NCI-H1930 (cell line): ENCODE data around the gene ATAT1.

ENCODE experiments used
- DNase-seq, 2 experiments: peaks; one replicate each; lab custom pipeline; 2025; lab: John Stamatoyannopoulos, UW

The ATAT1 gene

DNA sequence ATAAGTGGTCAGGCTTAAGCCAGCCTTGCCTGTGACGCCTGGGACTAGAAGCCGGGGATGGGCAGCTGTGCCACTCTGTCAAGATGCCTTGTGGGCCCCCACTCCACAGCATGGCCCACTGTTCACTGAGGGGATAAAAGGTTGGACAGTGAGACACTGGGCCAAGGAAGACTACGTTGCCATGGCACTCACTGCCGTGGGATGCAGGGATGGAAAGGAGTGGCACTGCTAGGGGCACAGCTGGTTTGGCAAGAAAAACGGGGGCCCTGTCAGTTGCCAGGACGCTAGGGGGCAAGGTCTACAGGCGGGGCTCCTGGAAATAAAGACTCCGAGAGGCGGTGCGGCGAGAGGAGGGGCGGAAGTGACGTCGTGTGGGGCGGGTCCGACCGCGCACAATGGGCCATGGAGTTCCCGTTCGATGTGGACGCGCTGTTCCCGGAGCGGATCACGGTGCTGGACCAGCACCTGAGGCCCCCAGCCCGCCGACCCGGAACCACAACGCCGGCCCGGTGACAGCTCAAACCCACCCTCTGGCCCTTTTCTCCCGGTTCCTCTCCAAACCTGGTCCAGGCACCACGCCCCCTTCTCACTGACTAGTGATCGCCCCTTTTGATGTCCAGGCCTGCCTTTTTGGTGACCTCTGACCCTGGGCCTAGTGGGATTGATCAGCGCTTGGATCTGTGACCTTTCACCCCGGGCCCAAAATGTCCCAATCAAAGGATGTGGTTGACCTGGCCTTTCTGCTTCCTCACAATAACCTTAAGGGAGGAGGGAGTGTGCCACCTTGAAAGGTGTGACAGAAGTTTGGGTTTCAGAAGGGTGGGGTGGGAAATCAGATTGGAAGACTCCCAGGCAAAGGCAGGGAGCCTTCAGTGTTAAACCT lies at the start of gene ATAT1:
Gene ATAT1, plus strand, starts transcription at position 391 of the 883 bp plus-strand sequence.
- DNase-seq, result peak; percentile 58 to 73

DNA sequence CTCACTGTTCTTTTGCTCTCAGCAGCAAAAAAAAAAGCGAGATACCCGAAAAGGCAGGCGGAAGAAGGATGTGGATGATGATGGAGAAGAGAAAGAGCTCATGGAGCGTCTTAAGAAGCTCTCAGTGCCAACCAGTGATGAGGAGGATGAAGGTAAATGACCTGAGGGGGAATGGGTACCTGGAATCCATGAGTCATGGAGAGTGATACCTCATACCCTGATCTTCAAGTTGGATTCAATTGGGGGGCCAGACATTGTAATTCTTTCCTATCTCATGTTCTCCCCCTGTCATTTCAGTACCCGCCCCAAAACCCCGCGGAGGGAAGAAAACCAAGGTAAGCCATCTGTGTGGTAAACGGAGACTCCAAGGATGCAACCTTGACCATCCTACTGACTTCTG lies 48.6 kb upstream of the ATAT1 start:
- DNase-seq, result no peak

DNA sequence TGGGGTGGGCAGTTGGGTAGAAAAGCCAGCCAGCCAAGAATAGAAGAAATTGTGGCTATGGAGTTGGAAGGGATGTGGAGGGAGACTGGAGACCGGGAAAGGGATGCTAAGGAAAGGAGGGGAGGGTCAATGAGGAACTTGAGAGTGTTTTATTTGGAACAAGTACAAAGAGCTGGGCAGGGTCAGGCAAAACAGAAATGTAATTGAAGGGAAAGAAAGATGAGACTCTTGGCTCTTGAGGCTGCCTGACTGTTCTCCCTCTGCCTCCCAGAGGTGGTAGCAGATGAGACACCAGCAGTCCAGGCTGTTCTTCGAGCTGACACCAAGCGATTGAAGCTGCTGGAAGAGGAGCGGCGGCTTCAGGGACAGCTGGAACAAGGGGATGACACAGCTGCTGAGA lies 42.8 kb upstream of the ATAT1 start:
- DNase-seq, result no peak

DNA sequence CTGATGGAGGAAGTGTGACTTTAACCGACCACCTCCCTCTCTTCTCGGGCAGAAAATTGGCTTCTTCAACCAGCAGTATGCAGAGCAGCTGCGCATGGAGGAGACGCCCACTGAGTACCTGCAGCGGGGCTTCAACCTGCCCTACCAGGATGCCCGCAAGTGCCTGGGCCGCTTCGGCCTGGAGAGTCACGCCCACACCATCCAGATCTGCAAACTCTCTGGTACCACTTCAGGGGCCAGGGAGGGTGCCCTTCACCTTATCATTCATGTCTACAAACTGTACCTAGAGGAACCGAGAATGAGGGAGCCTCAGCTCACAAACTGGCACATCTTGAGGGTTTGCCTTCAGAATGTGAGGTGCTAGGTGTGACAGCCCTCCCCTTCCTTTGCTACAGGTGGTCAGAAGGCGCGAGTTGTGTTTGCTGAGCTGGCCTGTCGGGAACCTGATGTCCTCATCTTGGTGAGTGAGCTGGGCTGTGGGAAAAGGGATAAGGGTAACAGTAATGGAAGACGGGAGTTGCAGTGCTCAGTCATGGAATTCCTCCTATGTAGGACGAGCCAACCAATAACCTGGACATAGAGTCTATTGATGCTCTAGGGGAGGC lies 36.8 kb upstream of the ATAT1 start:
- DNase-seq, result no peak

DNA sequence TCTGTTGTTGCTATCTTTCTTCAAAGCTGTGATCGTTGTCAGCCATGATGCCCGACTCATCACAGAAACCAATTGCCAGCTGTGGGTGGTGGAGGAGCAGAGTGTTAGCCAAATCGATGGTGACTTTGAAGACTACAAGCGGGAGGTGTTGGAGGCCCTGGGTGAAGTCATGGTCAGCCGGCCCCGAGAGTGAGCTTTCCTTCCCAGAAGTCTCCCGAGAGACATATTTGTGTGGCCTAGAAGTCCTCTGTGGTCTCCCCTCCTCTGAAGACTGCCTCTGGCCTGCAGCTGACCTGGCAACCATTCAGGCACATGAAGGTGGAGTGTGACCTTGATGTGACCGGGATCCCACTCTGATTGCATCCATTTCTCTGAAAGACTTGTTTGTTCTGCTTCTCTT lies 36.2 kb upstream of the ATAT1 start:
- no peak for DNase-seq

DNA sequence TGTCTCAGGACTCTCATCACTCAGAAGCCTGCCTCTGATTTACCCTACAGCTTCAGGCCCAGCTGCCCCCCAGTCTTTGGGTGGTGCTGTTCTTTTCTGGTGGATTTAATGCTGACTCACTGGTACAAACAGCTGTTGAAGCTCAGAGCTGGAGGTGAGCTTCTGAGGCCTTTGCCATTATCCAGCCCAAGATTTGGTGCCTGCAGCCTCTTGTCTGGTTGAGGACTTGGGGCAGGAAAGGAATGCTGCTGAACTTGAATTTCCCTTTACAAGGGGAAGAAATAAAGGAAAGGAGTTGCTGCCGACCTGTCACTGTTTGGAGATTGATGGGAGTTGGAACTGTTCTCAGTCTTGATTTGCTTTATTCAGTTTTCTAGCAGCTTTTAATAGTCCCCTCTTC lies 35.7 kb upstream of the ATAT1 start:
- DNase-seq, result no peak

DNA sequence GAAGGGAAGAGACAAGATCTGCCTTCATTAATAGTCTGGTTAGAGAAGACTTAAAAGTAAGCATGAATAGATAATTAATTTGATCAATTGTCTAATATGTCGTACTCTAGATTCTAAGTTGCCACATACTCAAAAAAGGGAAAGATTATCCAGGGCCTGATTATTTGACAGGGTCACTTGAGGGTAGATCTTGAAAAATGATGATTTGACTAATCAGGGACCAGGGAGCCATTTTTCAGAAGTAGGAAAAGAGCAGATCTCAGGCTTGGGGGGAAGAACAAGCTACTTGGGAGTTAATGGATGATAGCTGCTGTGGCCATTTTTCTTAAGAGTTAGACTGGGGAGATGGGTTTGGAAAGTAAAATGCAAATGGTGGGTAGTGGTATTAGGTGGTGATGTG lies 34.4 kb upstream of the ATAT1 start:
- no peak for DNase-seq

DNA sequence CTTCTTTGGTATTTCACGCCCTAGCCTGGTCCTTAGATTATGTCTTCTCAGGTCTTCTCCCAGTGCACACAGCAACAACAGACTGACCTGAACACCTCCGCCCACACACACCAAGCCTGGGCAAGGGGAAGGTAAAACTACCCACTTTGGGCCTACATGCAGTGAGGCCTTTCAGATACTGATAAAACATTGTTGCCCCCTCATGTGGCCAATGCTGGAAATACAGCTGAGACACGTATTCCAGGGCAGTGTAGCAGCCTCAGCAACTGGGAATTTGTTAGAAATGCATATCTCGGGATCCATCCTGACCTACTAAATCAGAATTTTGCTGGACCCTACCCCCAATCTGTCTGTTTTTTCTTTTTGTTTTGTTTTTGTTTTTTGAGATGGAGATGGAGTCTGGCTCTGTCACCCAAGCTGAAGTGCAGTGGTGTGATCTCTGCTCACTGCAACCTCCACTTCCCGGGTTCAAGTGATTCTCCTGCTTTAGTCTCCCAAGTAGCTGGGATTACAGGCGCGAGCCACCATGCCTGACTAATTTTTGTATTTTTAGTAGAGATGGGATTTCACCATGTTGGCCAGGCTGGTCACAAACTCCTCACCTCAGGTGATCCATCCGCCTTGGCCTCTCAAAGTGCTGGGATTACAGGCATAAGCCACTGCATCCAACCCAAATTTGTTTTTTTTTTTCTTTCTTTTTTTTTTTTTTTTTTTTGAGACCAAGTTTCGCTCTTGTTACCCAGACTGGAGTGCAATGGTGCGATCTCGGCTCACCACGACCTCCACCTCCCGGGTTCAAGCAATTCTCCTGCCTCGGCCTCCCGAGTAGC lies 29.1 kb upstream of the ATAT1 start:
- peak; percentile 20 to 59 for DNase-seq

DNA sequence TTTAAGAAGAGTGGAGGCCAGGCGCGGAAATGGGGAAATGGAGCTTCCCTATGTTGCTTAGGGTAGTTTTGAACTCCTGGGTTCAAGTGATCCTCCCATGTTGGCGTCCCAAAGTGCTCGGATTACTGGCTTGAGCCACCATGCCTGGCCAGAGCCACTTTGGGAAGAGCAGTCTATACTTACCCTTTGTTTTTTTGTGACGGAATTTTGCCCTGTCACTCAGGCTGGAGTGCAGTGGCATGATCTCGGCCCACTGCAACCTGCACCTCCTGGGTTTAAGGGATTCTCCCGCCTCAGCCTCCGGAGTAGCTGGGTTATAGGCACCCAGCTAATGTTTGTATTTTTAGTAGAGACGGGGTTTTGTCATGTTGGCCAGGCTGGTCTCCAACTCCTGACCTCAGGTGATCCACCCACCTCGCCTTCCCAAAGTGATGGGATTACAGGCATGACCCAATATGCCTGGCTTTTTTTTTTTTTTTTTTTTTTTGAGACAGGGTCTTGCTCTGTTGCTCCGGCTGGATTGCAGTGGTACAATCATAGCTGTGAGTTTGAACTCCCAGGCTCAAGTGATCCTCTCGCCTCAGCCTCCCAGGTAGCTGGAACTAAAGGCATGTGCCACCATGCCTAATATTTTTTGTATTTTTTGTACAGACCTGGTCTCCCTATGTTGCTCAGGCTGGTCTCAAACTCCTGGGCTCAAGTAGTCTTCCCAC lies 27.6 kb upstream of the ATAT1 start:
- no peak for DNase-seq

DNA sequence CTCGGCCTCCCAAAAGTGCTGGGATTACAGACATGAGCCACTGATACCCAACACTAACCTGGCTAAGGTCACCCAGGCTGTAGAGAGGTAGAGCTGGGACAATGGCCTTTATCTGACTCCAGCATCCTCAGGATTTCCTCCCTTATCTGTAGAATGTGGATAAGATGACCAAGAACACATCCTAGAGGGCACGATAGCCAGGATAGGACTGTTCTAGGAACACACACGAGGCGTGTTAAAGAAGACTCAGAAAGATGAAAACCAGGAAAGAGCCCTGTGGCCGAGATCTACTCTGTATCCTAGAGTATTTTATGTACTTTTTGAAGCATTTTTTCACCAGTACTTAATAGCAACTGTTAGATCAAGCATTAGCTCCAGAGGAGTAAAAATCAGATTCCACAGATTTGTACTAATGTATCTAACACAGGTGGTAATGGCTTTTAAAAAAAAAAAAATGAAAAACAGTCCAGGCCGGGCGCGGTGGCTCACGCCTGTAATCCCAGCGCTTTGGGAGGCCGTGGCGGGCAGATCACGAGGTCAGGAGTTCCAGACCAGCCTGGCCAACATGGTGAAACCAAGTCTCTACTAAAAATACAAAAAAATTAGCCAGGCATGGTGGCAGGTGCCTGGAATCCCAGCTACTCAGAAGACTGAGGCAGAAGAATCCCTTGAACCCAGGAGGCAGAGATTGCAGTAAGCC lies 26.9 kb upstream of the ATAT1 start:
- no peak for DNase-seq

DNA sequence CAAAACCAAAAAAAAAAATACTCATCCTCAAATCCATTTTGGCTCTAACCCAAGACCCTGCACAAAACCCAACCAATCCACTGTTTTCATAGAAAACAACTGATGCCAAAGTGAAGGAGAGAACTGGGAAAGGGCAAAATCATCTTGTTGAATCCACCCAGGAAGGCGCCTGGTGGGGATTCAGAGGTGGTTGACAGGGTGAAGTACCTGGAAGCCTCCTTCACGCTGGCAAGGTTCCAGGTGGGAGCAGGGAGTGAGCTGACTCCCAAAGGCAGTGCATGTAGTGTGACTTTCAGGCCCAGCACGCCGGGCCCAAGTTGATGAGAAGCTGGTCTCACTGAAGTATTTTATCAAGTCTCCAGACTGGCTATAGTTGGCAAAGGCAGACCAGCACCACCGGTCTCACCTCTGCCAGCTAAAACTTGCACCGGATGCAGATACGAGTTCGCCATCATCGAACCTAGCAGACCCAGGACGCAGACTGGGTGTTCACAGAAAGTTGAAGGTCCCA lies 26.2 kb upstream of the ATAT1 start:
- no peak for DNase-seq

DNA sequence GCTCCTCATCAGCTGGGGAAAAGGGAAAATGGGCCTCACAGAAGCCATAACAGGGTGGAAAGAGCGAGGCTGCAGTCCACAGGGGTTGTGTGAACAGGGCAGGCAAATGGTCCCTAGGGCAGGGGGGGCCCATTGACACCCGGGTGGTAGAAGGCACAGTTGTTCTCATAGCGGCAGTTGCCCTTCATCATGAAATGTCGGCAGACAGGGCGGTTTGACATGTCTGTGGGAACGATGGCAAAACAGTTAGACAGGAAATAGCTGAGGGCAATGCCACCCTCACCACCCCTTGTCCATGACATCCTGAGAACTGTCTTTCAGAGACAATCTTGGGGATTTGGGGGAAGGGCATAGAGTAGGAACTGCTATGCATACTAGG lies 25.2 kb upstream of the ATAT1 start:
- DNase-seq, result no peak

DNA sequence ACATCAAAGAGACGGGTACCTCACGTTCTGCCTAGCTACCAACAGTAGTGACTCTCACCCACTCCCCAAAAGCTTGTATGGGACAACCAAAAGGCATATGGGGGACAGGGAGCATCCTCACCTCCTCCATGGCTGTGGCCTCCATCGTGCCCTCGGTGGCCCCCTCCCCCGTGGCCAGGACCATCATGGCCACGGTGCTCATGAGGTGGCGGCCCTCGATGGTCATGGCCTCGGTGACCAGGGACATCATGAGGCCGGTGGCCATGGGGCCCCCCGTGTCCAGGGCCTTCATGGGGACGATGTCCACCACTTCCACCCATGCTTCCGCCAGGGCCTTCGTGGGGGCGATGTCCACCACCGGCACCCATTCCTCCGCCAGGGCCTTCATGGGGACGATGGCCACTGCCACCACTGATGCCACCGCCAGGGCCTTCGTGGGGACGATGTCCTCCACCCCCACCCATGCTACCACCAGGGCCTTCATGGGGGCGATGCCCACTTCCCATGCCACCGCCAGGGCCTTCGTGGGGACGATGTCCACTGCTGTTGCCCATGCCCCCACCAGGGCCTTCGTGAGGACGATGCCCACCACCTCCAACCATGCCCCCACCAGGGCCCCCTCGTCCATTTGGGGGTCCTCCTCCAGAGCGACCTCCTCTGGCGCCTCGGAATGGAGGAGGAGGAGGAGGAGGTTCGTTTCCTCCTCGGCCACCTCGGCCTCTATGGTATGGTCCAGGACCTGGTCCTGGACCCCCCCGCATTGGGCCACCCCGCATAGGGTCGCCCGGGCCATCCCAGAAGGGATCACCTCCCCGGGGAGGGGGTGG lies 24.6 kb upstream of the ATAT1 start:
- no peak for DNase-seq

DNA sequence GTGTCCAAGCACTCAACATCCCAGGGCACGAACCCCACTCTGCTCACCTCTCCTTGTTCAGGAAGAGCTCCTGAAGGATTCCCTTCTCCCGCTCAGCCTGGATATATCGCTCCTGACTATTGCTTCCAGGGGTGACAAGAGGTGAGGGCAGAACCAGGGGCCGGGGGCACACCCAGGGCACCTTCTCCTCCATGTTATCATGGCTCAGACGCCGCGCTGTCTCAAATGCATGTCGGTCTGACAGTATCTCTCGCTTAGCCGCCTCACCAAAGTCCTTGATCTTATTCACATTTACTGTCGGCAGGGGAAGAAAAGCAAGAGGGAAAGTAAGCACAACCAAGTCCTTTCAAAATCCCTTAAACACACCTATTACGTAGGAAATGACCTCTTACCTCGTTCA lies 22.7 kb upstream of the ATAT1 start:
- no peak for DNase-seq

DNA sequence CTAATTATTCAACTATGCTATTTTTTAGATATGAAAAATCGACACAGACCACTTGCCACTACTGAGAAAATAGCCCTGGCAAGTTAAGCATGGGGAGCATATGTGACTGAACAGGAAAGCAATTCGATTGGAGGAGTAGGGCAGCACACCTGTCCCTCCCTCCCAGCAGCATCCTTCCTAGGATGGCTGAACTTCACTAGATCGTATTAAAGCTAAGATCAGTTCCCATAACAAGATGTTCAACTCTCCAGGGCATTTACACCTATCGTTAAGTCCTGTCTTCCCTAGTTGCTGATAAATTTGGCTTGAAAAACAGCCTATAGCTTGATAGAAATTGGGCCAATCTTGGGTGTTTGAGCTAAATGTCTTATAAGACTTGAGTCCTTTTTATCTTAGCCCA lies 16.6 kb upstream of the ATAT1 start:
- no peak for DNase-seq

DNA sequence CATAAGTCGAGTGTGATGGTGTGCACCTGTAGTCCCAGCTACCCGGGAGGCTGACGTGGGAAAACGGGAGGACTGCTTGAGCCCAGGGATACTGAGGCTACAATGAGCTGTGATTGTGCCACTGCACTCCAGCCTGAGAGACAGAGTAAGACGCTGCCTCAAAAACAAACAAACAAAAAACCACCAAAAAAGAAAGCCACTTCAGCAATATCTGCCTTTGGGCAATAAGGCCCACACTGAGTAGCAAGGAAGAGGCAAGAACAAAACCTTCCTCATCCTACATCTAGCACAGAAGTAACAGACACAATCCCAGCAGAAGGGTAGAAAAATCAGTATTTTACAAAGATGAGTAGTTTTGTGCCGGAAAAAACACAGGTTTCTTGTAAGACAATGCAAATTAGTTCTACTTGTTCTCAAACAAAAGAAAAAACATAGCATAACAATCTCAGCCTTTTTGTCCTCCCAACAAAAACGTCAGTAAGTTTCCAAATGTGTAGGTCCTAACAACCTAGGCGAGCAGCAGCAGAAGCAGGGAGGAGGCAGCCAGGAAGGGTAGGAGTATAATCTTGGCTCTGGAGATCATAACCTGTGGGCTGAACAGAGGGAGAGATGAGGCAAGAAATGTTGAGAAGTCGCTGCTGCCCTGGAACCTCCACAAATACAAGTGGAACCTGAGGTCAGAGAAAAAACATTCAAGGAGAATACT lies 15.4 kb upstream of the ATAT1 start:
- no peak for DNase-seq

DNA sequence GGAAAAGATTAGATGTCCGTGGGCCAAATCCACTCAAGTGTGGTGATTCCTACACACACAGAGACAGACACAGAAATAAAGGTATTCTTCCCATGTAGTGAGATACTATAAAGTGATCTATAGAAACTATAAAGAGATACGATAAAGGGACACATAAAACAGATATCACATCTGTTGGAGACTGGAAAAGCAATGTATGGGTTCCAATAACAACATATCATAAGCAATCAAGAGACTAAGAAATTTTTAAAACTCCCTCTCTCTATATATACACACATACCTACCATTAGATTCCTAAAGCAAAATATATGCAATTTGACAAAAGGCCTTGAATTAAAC lies 14.8 kb upstream of the ATAT1 start:
- DNase-seq, result no peak

DNA sequence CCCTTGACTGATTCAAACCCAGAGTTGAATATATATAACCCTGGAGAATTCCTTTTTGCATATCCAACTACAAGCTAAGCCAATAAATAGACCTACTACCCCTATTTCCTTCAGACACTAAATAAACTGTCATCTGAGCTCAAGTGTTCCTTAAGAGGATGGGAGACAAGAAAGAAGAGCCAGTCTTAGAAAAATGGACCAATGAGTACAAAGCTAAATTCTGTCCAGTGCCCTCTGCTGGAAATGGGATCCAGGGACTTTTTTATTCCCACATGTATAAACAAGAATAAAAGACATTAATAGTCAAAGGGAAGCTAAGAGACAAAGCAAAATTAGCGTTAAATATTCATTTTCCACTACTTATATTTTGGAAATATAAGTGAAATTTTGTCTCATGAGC lies 14.5 kb upstream of the ATAT1 start:
- no peak for DNase-seq

DNA sequence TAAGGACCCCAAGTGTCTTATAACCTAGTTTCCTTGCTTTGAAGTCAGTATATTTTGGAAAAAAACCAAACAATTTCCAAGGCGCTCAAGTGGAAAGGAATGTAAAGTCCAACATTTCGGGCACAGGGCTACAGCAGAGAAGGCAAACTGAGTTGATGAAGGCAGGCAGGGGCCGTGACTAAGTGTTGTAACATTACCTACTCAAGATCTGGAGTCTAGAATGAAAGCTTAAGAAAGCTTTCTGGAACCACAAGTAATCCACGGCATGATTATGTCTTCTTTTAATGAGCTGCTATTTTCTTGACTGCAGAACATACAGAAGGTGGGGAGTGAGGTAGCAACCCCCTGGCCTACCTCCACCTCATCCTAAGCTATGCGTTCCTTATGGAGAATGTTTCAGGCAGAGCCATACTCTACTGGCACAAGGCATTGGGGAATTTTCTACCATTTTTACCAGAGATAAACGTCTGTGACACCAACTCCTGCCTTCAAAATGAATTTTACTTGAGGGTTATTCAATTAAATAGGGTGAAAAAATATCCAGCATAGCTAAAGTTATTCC lies 13.9 kb upstream of the ATAT1 start:
- no peak for DNase-seq
